Measurements from ENCODE around the gene DOLK.
A peak's percentile ranks its signal among the peaks of the same experiment; 100 is the strongest.

DOLK gene

GRCh38 chr9:128906741-128907140 lies 40.7 kb downstream of the DOLK start:
- DNase-seq (ENCODE audit: low read depth) = no peak

- no peak for DNase-seq (ENCODE audit: low read depth)
Measured at GRCh38 chr9:128905964-128906363, 41.4 kb downstream of the DOLK start.

GRCh38 chr9:128903871-128904620 lies 43.4 kb downstream of the DOLK start:
- DNase-seq (ENCODE audit: low read depth) = peak; percentile 52

- no peak for DNase-seq (ENCODE audit: low read depth)
Measured at GRCh38 chr9:128903079-128903461, 44.3 kb downstream of the DOLK start.

- DNase-seq (ENCODE audit: low read depth) = peak; percentile 13
Measured at GRCh38 chr9:128902351-128903078, 44.9 kb downstream of the DOLK start.

- DNase-seq (ENCODE audit: low read depth) = no peak
Measured at GRCh38 chr9:128901822-128902221, 45.6 kb downstream of the DOLK start.

- no peak for DNase-seq (ENCODE audit: low read depth)
Measured at GRCh38 chr9:128901379-128901778, 46.0 kb downstream of the DOLK start.

- peak; percentile 49 for DNase-seq (ENCODE audit: low read depth)
Measured at GRCh38 chr9:128899566-128900322, 47.7 kb downstream of the DOLK start.

- DNase-seq (ENCODE audit: low read depth) = no peak
Measured at GRCh38 chr9:128898845-128899565, 48.4 kb downstream of the DOLK start.

GRCh38 chr9:128898382-128898781 lies 49.0 kb downstream of the DOLK start:
- no peak for DNase-seq (ENCODE audit: low read depth)

- no peak for DNase-seq (ENCODE audit: low read depth)
Measured at GRCh38 chr9:128895556-128895955, 51.8 kb downstream of the DOLK start.
